Osteoblast (primary cell): Measurements from ENCODE around the gene CTXN2. TPM values are rescaled to one million over a fixed set of nuclear protein-coding genes. Genes with fewer than 3 reads are reported as not detected.

Source experiments
- DNase-seq: peaks from one replicate; pipeline ENCODE4 v3.0.0; 2011; ENCODE audit warnings: low spot score, mixed read lengths; ENCODE audit not compliant: insufficient read length; ENCODE audit errors: missing footprints
- H2AFZ ChIP-seq: 2 replicates; pipeline ENCODE4 v1.6.0; 2011; ENCODE audit warnings: mild to moderate bottlenecking, low read length
- H3K27ac ChIP-seq: 2 replicates; pipeline ENCODE4 v1.5.1; 2011; ENCODE audit warnings: mild to moderate bottlenecking, low read depth, low read length, moderate library complexity
- H3K27me3 ChIP-seq: 2 replicates; pipeline ENCODE4 v1.6.0; 2012; ENCODE audit warnings: mild to moderate bottlenecking, control low read depth, inconsistent platforms, low read length, moderate library complexity; ENCODE audit not compliant: insufficient read depth
- H3K36me3 ChIP-seq: 2 replicates; pipeline ENCODE4 v1.5.1; 2011; ENCODE audit warnings: mild to moderate bottlenecking, low read length, control low read depth, moderate library complexity; ENCODE audit not compliant: insufficient read depth
- H3K4me1 ChIP-seq: 2 replicates; pipeline ENCODE4 v1.5.1; 2011; ENCODE audit warnings: mild to moderate bottlenecking, low read length, control low read depth, moderate library complexity; ENCODE audit not compliant: insufficient read depth
- H3K4me2 ChIP-seq: 2 replicates; pipeline ENCODE4 v1.6.0; 2011; ENCODE audit warnings: mild to moderate bottlenecking, low read length; ENCODE audit not compliant: insufficient read depth
- H3K4me3 ChIP-seq: fragments of 200-600 bp; sonication (generic); 3 replicates; pipeline ENCODE4 v1.5.1; 2012; ENCODE audit warnings: mild to moderate bottlenecking, low read length, inconsistent platforms; ENCODE audit not compliant: insufficient read depth
- H3K79me2 ChIP-seq: 2 replicates; pipeline ENCODE4 v1.6.0; 2012; ENCODE audit warnings: mild to moderate bottlenecking, low read length, control low read depth, inconsistent platforms; ENCODE audit not compliant: insufficient read depth
- H3K9me3 ChIP-seq: 2 replicates; pipeline ENCODE4 v1.5.1; 2011; ENCODE audit warnings: low read depth, low read length, control low read depth
- H4K20me1 ChIP-seq: 2 replicates; pipeline ENCODE4 v1.6.0; 2012; ENCODE audit warnings: mild to moderate bottlenecking, low read length, control low read depth; ENCODE audit not compliant: insufficient read depth
- total RNA-seq: library from RNA; depleted of rRNA; stranded (reverse); fragments of >200 nt; gene quantifications from 2 replicates; pipeline ENCODE4 v1.2.3, GENCODE V29; 2012
- TF ChIP-seq, protein P1 (sequence below): IDR thresholded peaks from 2 replicates; pipeline ENCODE4 v1.5.1; 2011; ENCODE audit warnings: mild to moderate bottlenecking, low read depth, low read length, moderate library complexity; ENCODE audit errors: extremely low read depth

The CTXN2 gene
- total RNA-seq, 1 donor: not detected

DNA sequence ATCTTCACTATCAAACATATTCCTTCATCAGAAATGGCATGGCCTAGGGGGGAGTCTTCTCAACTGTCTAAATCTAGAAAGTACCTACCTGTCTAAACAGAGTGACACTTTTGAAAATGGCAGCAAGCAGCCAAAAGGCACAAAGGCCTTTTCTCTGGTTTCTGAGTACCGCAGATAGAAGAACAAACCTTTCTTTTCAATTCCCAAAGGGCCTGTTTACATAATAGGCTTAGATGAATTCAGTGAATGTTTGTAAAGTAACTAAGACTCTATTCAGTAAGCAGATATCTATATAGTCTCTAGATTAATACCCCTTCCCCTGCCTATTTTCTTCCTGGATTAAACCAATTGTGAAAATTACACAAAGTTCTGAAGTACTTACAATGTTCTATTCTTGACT is 20.5 kb upstream of the CTXN2 start:
- Histone ChIP-seq H3K9me3 (no peaks in the 10 kb centered on the region), H3K4me1 (no peaks in the 10 kb centered on the region), H3K27ac (no peak overlapping the region), H3K79me2 (peaks cover 40% of the 10 kb centered on the region), H3K4me3 (no peak overlapping the region), H3K36me3 (no peaks in the 10 kb centered on the region), H4K20me1 (no peaks in the 10 kb centered on the region), H2AFZ (no peak overlapping the region), H3K4me2 (no peak overlapping the region), H3K27me3 (no peaks in the 10 kb centered on the region)
- TF ChIP-seq, protein P1, sequence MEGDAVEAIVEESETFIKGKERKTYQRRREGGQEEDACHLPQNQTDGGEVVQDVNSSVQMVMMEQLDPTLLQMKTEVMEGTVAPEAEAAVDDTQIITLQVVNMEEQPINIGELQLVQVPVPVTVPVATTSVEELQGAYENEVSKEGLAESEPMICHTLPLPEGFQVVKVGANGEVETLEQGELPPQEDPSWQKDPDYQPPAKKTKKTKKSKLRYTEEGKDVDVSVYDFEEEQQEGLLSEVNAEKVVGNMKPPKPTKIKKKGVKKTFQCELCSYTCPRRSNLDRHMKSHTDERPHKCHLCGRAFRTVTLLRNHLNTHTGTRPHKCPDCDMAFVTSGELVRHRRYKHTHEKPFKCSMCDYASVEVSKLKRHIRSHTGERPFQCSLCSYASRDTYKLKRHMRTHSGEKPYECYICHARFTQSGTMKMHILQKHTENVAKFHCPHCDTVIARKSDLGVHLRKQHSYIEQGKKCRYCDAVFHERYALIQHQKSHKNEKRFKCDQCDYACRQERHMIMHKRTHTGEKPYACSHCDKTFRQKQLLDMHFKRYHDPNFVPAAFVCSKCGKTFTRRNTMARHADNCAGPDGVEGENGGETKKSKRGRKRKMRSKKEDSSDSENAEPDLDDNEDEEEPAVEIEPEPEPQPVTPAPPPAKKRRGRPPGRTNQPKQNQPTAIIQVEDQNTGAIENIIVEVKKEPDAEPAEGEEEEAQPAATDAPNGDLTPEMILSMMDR: no peak
- DNase-seq: no peak

DNA sequence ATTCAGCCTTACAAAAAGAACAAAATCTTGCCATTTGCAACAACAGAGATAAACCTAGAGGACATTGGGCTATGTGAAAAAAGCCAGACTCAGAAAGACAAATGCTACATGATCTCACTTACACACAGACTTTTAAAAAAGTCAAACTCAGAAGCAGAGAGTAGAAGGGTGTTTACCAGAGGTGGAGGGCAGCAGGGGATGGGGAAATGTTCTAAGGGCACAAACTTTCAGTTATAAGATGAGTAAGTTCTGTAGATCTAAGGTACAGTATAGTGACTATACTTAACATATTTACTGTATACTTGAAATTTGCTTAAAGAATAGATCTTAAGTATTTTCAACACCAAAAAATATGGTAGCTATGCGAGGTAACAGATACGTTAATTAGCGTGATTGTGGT is 16.3 kb upstream of the CTXN2 start:
- no peaks in the 10 kb centered on the region for H3K27me3 ChIP-seq
- peaks cover 46% of the 10 kb centered on the region for H3K79me2 ChIP-seq
- H2AFZ ChIP-seq: no peak overlapping the region
- no peaks in the 10 kb centered on the region for H3K4me1 ChIP-seq
- H3K27ac ChIP-seq: no peak overlapping the region
- H3K4me3 ChIP-seq: no peak overlapping the region
- TF ChIP-seq, protein P1: no peak
- no peaks in the 10 kb centered on the region for H3K36me3 ChIP-seq
- H3K9me3 ChIP-seq: no peaks in the 10 kb centered on the region
- H3K4me2 ChIP-seq: no peak overlapping the region
- no peaks in the 10 kb centered on the region for H4K20me1 ChIP-seq
- DNase-seq: no peak

DNA sequence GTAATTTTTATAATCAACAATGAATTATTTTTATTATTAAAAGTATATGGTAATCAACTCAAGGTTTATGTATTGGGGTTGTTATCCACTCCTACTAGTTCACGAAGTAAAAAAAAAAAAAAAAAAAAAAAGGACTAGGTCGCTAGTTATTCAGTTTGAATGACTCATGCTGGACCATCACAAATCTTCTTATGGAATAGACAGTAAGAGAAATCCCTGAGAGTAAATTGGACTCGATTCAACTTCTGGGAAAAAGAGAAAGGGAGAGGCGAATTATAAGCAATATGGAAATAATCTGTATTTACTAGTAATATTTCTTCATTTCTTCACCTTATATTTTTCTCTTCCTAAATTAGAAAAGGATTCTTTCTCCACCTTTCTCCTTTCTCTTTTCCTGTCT is 15.4 kb upstream of the CTXN2 start:
- H4K20me1 ChIP-seq: no peaks in the 10 kb centered on the region
- peaks cover 39% of the 10 kb centered on the region for H3K79me2 ChIP-seq
- H3K9me3 ChIP-seq: no peaks in the 10 kb centered on the region
- no peaks in the 10 kb centered on the region for H3K4me1 ChIP-seq
- H3K36me3 ChIP-seq: no peaks in the 10 kb centered on the region
- H3K4me3 ChIP-seq: no peak overlapping the region
- H3K4me2 ChIP-seq: no peak overlapping the region
- no peak overlapping the region for H3K27ac ChIP-seq
- no peak for DNase-seq
- TF ChIP-seq, protein P1: no peak
- no peak overlapping the region for H2AFZ ChIP-seq
- no peaks in the 10 kb centered on the region for H3K27me3 ChIP-seq

DNA sequence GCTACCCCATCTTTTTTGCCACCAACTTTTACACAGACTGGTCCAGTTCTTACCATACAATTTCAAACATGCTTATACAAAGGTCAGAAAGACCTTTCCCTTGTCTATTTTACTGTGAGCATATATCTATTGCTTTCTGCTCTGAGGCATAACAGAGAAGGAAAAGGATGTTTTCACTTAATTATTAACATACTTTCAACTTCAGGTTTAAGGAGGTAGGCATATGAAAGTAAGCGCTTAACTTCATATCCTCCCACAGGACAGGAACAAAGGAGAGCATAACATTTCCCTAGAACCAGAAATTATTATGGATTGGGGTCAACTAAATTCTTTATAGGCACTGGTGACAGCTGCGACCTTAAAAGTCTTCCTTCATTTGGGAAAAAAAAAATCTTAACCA is 14.5 kb upstream of the CTXN2 start:
- peak overlapping the region; percentile 71 for H3K4me2 ChIP-seq

More for the DNA sequence above, 14.5 kb upstream of the CTXN2 start:
- Histone ChIP-seq H3K27me3 (no peaks in the 10 kb centered on the region), H3K4me3 (peak overlapping the region; percentile 78), H3K9me3 (no peaks in the 10 kb centered on the region), H3K4me1 (no peaks in the 10 kb centered on the region), H3K27ac (peak overlapping the region; percentile 38), H4K20me1 (no peaks in the 10 kb centered on the region), H3K79me2 (peaks cover 37% of the 10 kb centered on the region), H2AFZ (peak overlapping the region; percentile 75), H3K36me3 (no peaks in the 10 kb centered on the region)
- no peak for DNase-seq
- TF ChIP-seq, protein P1: no peak
